Measurements from ENCODE around the gene ILF3.

- no peak for TF ChIP-seq CTCF (IDR thresholded peaks at IDR 0.05 in 2 of 3, conservative IDR thresholded peaks at IDR 0.05 in 1 of 3; ENCODE audit: borderline replicate concordance in 1 of 3, insufficient read depth in 1 of 3, low read depth in 2 of 3, low read length in 2 of 3)
- TF ChIP-seq, protein P1, sequence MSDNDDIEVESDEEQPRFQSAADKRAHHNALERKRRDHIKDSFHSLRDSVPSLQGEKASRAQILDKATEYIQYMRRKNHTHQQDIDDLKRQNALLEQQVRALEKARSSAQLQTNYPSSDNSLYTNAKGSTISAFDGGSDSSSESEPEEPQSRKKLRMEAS (IDR thresholded peaks at IDR 0.05) = no peak
- no peak for TF ChIP-seq POLR2AphosphoS5 (IDR thresholded peaks at IDR 0.05; ENCODE audit: low read depth, low read length)
- no peak for TF ChIP-seq ELF1 (IDR thresholded peaks at IDR 0.05; ENCODE audit: borderline replicate concordance, low read depth)
- no peak for TF ChIP-seq POLR2A (IDR thresholded peaks at IDR 0.05; ENCODE audit: borderline replicate concordance, extremely low read depth, insufficient read depth, insufficient read length)
- TF ChIP-seq RAD21 (IDR thresholded peaks at IDR 0.05; ENCODE audit: low read depth) = no peak
- TF ChIP-seq, protein P2, sequence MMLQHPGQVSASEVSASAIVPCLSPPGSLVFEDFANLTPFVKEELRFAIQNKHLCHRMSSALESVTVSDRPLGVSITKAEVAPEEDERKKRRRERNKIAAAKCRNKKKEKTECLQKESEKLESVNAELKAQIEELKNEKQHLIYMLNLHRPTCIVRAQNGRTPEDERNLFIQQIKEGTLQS (IDR thresholded peaks at IDR 0.05) = no peak
- TF ChIP-seq ZNF274 (IDR thresholded peaks at IDR 0.05; ENCODE audit: low read depth, low read length) = no peak
- no peak for TF ChIP-seq EZH2 (IDR thresholded peaks at IDR 0.05)
These were observed 13.8 kb upstream of the ILF3 start for GRCh38 chr19:10640361-10640760.
